Medulla oblongata (tissue), 1 donor: ENCODE results near the gene FMOD.

Experiments used
- DNase-seq: peaks from one replicate; pipeline ENCODE4 v3.0.0-alpha.2; 2015; ENCODE audit errors: extremely low spot score

The FMOD gene

GRCh38 chr1:203351037-203351625, at the start of gene FMOD:
FMOD (minus strand) TSS chr1:203351122; CDS start chr1:203348270, 2,852 bp downstream.
- DNase-seq: no peak

GRCh38 chr1:203396595-203397194, 45.8 kb upstream of the FMOD start:
- no peak for DNase-seq

DNA sequence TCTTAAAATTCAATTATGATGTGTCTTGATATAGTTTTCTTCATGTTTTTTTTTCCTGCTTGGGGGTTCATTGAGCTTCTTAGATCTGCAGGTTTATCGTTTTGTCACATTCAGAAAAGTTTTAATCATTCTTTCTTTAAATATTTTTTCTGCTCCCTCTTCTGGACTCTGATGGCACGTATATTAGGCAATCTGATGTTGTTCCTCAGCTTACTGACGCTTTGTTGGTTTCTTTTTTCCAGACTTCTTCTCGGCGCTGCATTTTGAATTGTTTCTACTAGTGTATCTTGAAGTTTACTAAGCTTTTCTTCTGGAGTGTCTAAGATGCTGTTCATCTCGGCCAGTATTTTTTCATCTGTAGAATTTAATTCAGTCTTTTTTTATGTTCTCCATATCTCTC, 44.8 kb upstream of the FMOD start:
- no peak for DNase-seq

GRCh38 chr1:203390298-203390697, 39.4 kb upstream of the FMOD start:
- no peak for DNase-seq

- DNase-seq: no peak
These were observed 37.8 kb upstream of the FMOD start for GRCh38 chr1:203388683-203389082.

GRCh38 chr1:203382026-203382425, 31.1 kb upstream of the FMOD start:
- DNase-seq: no peak

DNA sequence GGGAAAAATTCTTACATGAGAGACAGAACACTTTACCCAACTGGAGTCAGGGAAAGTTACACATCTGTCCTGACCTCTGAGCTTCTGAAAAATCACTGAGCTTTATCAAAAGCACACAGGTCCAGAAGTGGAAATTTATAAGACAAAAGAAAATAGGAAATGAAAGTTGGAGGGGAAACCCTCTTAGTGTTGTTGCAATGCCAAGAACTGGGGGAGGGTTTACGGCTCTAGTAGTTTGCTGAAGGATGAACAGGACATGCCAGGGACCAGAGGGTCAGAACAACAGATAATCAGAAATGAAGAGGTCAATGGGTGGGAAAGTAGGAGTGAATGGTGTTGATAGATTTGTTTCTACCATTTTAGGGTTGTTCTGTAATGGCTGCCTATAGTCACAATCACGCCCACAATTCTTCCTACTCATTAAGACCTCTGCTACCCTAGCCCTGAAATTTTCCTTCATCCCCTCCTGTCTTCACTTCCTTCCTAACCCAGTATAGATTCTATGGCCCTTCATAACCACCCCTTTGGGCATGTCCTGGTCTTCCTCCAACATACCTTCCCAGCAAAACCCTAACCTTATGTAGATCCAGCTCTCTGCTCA, 30.3 kb upstream of the FMOD start:
- peak; percentile 50 for DNase-seq

DNA sequence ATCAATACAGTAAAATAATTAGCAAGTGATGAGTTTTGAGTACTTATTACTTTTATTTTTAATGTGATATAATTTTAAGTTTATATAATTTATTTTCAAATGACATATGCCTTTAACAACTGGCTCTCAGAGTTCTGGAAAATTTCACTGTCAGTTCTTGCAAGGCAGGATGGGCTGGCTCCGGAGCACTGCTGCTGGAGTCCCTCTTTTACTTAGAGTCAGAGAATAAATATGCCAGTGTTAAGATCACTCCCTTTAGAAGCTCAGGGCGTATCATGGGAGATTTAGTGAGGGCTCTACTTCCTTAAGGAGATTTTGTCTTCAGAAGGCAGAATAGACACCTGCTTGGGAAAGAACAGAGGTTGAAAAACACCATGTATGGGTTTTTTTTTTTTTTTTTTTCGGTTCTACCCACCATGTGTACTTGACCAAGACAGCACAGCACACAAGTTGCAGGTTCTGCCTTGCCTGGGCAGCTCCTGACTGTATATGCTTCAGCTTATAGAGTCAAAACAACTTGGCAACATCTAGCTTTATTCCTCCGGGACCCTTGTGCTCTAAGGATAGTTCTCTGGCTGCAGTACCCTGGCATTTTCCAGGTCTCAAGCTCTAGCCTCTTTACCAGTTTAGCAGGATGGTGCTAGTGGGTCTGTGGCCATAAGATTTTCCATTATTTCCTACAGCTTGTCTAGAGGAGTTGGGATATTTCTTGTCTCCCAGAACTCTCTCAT, 29.7 kb upstream of the FMOD start:
- no peak for DNase-seq

GRCh38 chr1:203379825-203380224, 28.9 kb upstream of the FMOD start:
- DNase-seq: no peak

GRCh38 chr1:203378556-203379245, 27.8 kb upstream of the FMOD start:
- DNase-seq: no peak

DNA sequence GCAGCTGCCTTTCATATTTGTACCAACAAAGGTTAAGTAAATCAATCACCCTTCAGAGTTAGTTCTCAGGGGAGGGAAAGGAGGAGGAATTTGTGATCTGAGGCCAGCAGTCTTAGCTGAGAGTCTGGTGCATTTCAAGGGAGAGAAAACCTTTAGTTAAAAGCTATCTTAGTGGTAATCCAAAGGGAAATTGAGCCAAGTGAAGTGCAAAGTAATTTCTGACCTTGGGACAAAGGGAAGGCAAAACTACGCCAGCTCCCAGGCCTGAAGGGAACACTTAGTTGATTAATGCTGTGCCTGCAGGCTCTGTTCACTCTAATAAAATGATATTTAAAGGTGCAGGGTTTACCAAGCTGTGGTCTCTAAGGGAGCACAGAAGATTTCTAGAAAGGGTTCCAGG, 23.1 kb upstream of the FMOD start:
- DNase-seq: no peak

- DNase-seq: no peak
These were observed 22.1 kb upstream of the FMOD start for GRCh38 chr1:203373002-203373401.

DNA sequence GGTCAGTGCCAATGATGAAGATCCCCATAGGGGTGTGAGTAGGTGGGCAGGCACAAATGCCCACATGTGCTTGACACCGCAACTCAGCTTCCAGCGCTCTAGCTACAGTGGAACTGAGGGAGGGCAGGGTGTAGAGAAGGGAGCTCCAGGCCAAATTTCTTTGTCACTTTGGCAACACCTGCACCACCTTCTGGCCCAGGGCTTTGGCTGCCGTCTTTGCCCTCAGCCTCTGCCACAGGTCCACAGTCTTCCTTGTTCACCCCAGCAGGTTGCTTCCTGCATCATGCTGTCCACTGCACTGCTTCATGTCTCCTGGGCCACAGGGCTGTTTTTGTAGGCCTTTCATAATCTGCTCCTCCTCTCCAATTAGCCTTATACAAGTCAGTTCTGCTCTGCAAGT, 20.4 kb upstream of the FMOD start:
- DNase-seq: no peak

DNA sequence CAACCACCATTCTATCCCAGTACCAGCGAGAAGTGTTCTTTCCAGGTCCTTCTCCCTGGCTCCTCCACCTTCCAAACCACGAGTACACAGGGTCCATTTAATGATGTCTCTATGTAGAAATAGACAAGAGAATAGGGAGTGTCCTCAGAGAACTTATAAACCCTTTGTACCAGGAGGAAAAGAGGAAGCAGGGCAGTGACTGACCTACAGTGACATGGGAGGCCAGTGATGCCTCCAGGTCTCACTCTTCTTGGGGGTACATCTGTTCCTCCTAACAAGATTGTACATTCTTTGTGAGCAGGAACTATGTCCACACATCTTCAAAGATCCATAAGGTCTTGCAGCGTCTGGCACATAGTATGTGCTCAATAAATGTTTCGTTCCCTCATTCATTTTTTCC, 18.7 kb upstream of the FMOD start:
- no peak for DNase-seq

GRCh38 chr1:203368624-203369451, 17.9 kb upstream of the FMOD start:
- DNase-seq: no peak

DNA sequence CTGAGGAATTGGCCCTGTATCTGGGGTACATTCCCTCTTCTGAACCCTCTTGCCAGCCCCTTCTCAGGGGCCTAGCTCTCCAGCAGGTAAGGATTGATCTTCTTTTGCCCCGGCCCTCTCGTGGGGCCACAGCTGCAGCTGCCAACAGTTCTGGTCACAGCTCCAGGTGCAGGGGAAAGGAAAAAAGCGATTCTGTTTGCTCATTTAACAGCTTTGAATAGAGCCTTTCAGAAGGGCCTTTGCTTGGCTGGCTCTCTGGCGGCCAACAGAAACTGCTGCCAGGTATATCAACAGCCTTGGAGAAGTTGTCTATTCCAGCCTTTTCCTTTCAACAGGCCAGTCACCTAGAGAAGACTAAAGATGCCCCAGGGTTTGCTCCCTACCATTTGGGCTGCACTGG, 16.1 kb upstream of the FMOD start:
- DNase-seq: peak; percentile 66

- DNase-seq: no peak
These were observed 15.6 kb upstream of the FMOD start for GRCh38 chr1:203366476-203366875.

DNA sequence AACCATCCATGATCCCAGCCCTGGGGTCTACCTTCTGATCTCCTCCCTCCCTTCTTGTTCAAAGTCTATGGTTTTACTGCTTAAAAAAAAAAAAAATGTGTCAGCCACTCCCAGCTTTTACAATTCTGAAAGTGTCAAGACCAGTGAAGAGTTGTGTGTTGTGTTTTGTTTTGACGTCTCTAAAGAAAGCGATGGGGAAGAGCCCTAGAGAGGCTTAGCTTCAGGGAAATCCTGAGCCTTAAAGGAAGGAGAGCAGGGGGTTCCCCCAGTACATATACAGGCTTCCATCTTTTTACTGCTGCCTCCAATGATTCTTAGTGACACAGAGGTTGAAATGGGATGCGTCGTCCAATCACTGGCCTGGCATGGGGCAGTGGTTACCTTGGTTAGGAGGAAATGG, 13.9 kb upstream of the FMOD start:
- no peak for DNase-seq

DNA sequence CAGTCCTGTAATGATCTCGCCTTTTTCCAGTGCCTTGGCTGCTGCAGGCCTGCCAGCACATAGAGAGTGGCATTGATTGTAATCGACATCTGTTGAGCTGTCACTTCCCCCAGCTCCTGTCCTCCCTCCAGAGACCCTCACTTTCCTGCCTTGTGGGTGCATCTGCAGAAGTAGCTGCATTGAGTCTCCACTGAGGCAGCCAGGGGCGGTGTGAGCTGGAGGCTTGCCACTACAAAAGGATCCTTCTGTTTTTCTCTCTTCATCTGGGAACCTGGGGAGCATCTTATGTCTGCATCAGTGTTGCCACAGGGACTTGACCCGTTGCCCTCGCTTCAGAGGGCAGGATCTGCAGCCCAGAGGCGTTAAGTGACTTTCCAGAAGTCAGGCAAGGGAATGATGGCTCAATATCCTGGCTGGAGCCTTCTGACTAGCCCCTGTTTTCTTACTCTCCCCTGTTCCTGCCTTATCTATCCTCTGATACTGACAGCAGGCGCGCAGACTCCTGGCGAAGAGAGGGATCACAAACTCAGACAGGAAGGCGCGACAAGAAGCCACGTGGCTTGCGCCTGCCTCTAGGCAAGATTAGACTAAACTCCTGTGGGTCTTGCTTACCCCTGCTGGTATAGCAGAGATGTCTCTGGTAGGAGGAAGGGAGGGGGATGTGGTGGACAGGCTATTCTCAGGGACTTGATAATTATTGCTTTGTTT, 13.3 kb upstream of the FMOD start:
- no peak for DNase-seq

DNA sequence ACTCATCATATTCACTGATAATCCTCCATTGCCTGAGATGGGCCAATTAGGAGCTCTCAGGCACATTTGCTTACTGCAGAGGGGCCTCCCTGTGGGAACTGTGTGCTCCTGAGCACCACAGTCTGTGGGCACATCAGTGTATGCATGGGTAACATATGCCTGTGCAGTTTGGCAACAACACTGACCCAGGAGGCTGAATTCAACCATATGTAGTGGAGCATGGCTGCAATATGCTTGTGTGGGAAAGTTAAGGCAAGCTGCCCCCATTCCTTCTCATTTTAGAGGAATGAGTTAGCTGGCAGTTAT, 11.8 kb upstream of the FMOD start:
- no peak for DNase-seq
